ENCODE data around the gene MAN2B2. TPM values are rescaled to one million over a fixed set of nuclear protein-coding genes. Genes with fewer than 3 reads are reported as not detected.

Gene MAN2B2
- total RNA-seq, 4 donors from 2014 or later: 21.2 to 33.3 (median 27.2) TPM

GRCh38 chr4:6598127-6598526 lies 23.1 kb downstream of the MAN2B2 start:
- no peak for TF ChIP-seq CTCF (IDR thresholded peaks at IDR 0.05)
- no peak for DNase-seq (ENCODE audit: low spot score)
- ATAC-seq (ENCODE audit: low FRiP score): no peak

- DNase-seq (ENCODE audit: low spot score) (no peak), ATAC-seq (ENCODE audit: low FRiP score) (no peak)
- no peak for TF ChIP-seq CTCF (IDR thresholded peaks at IDR 0.05)
Measured at GRCh38 chr4:6598641-6599040, 23.7 kb downstream of the MAN2B2 start.

- no peak for ATAC-seq (ENCODE audit: low FRiP score)
- TF ChIP-seq CTCF (IDR thresholded peaks at IDR 0.05): no peak
- DNase-seq (ENCODE audit: low spot score): no peak
Measured at GRCh38 chr4:6601661-6602250, 26.8 kb downstream of the MAN2B2 start.

- ATAC-seq (ENCODE audit: low FRiP score): no peak
- DNase-seq (ENCODE audit: low spot score): no peak
- TF ChIP-seq CTCF (IDR thresholded peaks at IDR 0.05): no peak
Measured at GRCh38 chr4:6602289-6602688, 27.3 kb downstream of the MAN2B2 start.

GRCh38 chr4:6603128-6603527 lies 28.1 kb downstream of the MAN2B2 start:
- no peak for DNase-seq (ENCODE audit: low spot score)

GRCh38 chr4:6605114-6605513 lies 30.1 kb downstream of the MAN2B2 start:
- ATAC-seq (ENCODE audit: low FRiP score) (no peak), DNase-seq (ENCODE audit: low spot score) (no peak)
- TF ChIP-seq CTCF (IDR thresholded peaks at IDR 0.05): no peak

More at GRCh38 chr4:6603128-6603527, 28.1 kb downstream of the MAN2B2 start:
- no peak for ATAC-seq (ENCODE audit: low FRiP score)
- no peak for TF ChIP-seq CTCF (IDR thresholded peaks at IDR 0.05)

- no peak for TF ChIP-seq CTCF (IDR thresholded peaks at IDR 0.05)
- no peak for ATAC-seq (ENCODE audit: low FRiP score)
- DNase-seq (ENCODE audit: low spot score): no peak
Measured at GRCh38 chr4:6605605-6606004, 30.6 kb downstream of the MAN2B2 start.
